HepG2 (cell line): ENCODE measurements around the gene CHMP1A. TPM values are rescaled to one million over a fixed set of nuclear protein-coding genes. Genes with fewer than 3 reads are reported as not detected.
A peak's percentile ranks its signal among the peaks of the same experiment; 100 is the strongest.

Experiments used
- ELF4 ChIP-seq: sonication (generic); formaldehyde crosslinking; IDR thresholded peaks from 2 replicates; pipeline ENCODE4 v1.5.0; 2020; ENCODE audit warnings: missing genetic modification reagents, mild to moderate bottlenecking, moderate library complexity, borderline replicate concordance
- GATAD2A ChIP-seq: IDR thresholded peaks from 2 replicates; pipeline ENCODE4 v1.6.1; 2016
- HDAC1 ChIP-seq: sonication (generic); formaldehyde crosslinking; IDR thresholded peaks from 2 replicates; pipeline ENCODE4 v1.5.1; 2020; ENCODE audit warnings: mild to moderate bottlenecking, missing genetic modification reagents
- IKZF1 ChIP-seq: fragments of 450-650 bp; IDR thresholded peaks from 2 replicates; pipeline ENCODE4 v1.7.1; 2016
- NFIC ChIP-seq: IDR thresholded peaks from 2 replicates; pipeline ENCODE4 v1.6.1; 2012; ENCODE audit warnings: mild to moderate bottlenecking, low read length, inconsistent platforms
- SMAD3 ChIP-seq: sonication (generic); formaldehyde crosslinking; IDR thresholded peaks from 2 replicates; pipeline ENCODE4 v1.4.0; 2020; ENCODE audit warnings: missing genetic modification reagents
- SP1 ChIP-seq, 2 experiments: fragments of 450-650 bp in 1 of 2; sonication (generic) in 1 of 2; formaldehyde crosslinking in 1 of 2; IDR thresholded peaks; 2 replicates each; pipeline versions ENCODE4 v1.4.0 to v1.6.1; 2016 to 2020; ENCODE audit warnings: missing genetic modification reagents in 1 of 2
- THAP8 ChIP-seq: sonication (generic); formaldehyde crosslinking; IDR thresholded peaks from 2 replicates; pipeline ENCODE4 v1.5.1; 2020; ENCODE audit warnings: missing genetic modification reagents, mild to moderate bottlenecking, borderline replicate concordance
- ZBTB4 ChIP-seq: sonication (generic); formaldehyde crosslinking; IDR thresholded peaks from 2 replicates; pipeline ENCODE4 v1.4.0; 2020; ENCODE audit warnings: missing genetic modification reagents, mild to moderate bottlenecking, borderline replicate concordance
- ZNF775 ChIP-seq: sonication (generic); formaldehyde crosslinking; IDR thresholded peaks from 2 replicates; pipeline ENCODE4 v1.4.0; 2020; ENCODE audit warnings: missing genetic modification reagents, mild to moderate bottlenecking, moderate library complexity, borderline replicate concordance
- polyA plus RNA-seq, 8 experiments: library from polyadenylated mRNA; depleted of rRNA in 3 of 8; stranded (reverse) in 7 of 8; unstranded in 1 of 8; fragments of >200 nt; fragmentation: Illumina TruSeq in 4 of 8; extraction: Trizol in 4 of 8; gene quantifications; 2 replicates each; pipeline versions ENCODE4 v1.2.1 to v1.2.3, GENCODE V29; 2011 to 2016; ENCODE audit warnings: low read depth in 4 of 8, missing spikeins in 1 of 8, mixed read lengths in 1 of 8; ENCODE audit not compliant: insufficient read depth in 1 of 8
- total RNA-seq, 5 experiments: library from RNA; depleted of rRNA; stranded (reverse); fragments of >200 nt; fragmentation: Illumina TruSeq; extraction: Trizol; gene quantifications; 2 replicates each; pipeline ENCODE4 v1.2.3, GENCODE V29; 2016; ENCODE audit warnings: low read depth in 1 of 5
- TF ChIP-seq, protein P1 (sequence below): IDR thresholded peaks from 2 replicates; pipeline ENCODE4 v1.6.1; 2016; ENCODE audit warnings: low read depth, missing genetic modification reagents, missing compliant biosample characterization
- TF ChIP-seq, protein P2 (sequence below): sonication (generic); formaldehyde crosslinking; IDR thresholded peaks from 2 replicates; pipeline ENCODE4 v1.5.0; 2020; ENCODE audit warnings: missing genetic modification reagents, mild to moderate bottlenecking, borderline replicate concordance
- TF ChIP-seq, protein P3 (sequence below): sonication (generic); formaldehyde crosslinking; IDR thresholded peaks from 2 replicates; pipeline ENCODE4 v1.4.0; 2020; ENCODE audit warnings: mild to moderate bottlenecking, missing genetic modification reagents
- TF ChIP-seq, protein P4 (sequence below): sonication (generic); formaldehyde crosslinking; IDR thresholded peaks from 2 replicates; pipeline ENCODE4 v1.4.0; 2020; ENCODE audit warnings: missing genetic modification reagents

The CHMP1A gene
- total and polyA plus RNA-seq, 2 of the 13 experiments (the other 11 are each of a cell fraction or from before 2014, with no cell fraction given), result 69.4 to 73.3 TPM

DNA sequence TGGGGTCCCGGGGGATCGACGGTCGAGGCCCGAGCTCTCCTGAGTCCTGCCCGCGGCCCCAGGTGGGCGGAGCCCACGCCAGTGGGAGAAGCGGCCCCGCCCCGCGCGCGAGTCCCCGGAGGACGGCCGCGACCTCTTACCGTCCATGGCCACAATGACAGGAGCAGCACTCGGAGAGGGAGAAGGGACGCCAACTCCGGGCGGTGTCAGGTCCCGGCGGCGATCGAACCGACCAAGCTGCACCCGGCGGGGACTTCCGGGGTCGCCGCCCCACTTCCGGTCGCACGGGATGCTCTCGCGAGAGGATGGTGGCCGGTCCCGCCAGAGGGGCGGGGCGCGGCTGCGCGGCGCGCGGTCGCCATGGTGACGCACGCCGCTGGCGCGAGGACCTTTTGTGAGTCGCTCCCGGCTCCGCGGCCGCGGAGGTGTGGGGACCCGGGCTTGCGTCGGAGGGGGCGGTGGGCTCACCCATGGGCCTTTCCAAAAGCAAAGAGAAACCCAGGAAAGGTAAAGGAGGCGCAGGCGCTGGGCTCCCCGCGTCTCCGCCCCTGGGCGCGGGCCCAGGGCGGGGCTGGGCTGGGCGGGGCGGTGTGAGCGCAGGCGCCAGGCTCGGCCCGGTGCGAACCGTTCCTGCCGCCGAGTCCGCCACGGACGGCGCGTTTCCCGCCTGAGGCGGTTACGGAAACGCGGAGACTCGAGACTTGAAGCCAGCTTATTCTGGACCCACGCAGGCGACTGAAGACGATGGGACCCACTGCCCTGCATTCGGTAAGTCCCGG lies at the start of gene CHMP1A, which contains the start of gene SPATA33 (continued):
- TF ChIP-seq, protein P1, sequence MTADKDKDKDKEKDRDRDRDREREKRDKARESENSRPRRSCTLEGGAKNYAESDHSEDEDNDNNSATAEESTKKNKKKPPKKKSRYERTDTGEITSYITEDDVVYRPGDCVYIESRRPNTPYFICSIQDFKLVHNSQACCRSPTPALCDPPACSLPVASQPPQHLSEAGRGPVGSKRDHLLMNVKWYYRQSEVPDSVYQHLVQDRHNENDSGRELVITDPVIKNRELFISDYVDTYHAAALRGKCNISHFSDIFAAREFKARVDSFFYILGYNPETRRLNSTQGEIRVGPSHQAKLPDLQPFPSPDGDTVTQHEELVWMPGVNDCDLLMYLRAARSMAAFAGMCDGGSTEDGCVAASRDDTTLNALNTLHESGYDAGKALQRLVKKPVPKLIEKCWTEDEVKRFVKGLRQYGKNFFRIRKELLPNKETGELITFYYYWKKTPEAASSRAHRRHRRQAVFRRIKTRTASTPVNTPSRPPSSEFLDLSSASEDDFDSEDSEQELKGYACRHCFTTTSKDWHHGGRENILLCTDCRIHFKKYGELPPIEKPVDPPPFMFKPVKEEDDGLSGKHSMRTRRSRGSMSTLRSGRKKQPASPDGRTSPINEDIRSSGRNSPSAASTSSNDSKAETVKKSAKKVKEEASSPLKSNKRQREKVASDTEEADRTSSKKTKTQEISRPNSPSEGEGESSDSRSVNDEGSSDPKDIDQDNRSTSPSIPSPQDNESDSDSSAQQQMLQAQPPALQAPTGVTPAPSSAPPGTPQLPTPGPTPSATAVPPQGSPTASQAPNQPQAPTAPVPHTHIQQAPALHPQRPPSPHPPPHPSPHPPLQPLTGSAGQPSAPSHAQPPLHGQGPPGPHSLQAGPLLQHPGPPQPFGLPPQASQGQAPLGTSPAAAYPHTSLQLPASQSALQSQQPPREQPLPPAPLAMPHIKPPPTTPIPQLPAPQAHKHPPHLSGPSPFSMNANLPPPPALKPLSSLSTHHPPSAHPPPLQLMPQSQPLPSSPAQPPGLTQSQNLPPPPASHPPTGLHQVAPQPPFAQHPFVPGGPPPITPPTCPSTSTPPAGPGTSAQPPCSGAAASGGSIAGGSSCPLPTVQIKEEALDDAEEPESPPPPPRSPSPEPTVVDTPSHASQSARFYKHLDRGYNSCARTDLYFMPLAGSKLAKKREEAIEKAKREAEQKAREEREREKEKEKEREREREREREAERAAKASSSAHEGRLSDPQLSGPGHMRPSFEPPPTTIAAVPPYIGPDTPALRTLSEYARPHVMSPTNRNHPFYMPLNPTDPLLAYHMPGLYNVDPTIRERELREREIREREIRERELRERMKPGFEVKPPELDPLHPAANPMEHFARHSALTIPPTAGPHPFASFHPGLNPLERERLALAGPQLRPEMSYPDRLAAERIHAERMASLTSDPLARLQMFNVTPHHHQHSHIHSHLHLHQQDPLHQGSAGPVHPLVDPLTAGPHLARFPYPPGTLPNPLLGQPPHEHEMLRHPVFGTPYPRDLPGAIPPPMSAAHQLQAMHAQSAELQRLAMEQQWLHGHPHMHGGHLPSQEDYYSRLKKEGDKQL, result 0 out of 2 replicates have a peak, but pooled peaks have one; percentile 36
- TF ChIP-seq HDAC1 (CRISPR knock-in tag), result peak; percentile 97
- no peak for TF ChIP-seq SMAD3 (CRISPR knock-in tag)
- TF ChIP-seq, protein P2, sequence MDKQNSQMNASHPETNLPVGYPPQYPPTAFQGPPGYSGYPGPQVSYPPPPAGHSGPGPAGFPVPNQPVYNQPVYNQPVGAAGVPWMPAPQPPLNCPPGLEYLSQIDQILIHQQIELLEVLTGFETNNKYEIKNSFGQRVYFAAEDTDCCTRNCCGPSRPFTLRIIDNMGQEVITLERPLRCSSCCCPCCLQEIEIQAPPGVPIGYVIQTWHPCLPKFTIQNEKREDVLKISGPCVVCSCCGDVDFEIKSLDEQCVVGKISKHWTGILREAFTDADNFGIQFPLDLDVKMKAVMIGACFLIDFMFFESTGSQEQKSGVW (CRISPR knock-in tag), result no peak
- peak; percentile 40; the same call in 1 of the 2 replicates for TF ChIP-seq THAP8 (CRISPR knock-in tag)
- TF ChIP-seq GATAD2A, result no peak; the same call in 1 of the 2 replicates
- no peak for TF ChIP-seq SP1 (IDR thresholded peaks at IDR 0.05)
- 0 out of 2 replicates have a peak, but pooled peaks have one; percentile 71 for TF ChIP-seq SP1 (CRISPR knock-in tag; IDR thresholded peaks at IDR 0.05)
- TF ChIP-seq IKZF1, result no peak
- TF ChIP-seq ZBTB4 (CRISPR knock-in tag), result no peak
- no peak for TF ChIP-seq ZNF775
- TF ChIP-seq, protein P3, sequence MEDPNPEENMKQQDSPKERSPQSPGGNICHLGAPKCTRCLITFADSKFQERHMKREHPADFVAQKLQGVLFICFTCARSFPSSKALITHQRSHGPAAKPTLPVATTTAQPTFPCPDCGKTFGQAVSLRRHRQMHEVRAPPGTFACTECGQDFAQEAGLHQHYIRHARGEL (CRISPR knock-in tag), result 0 out of 2 replicates have a peak, but pooled peaks have one; percentile 77
- TF ChIP-seq, protein P4, sequence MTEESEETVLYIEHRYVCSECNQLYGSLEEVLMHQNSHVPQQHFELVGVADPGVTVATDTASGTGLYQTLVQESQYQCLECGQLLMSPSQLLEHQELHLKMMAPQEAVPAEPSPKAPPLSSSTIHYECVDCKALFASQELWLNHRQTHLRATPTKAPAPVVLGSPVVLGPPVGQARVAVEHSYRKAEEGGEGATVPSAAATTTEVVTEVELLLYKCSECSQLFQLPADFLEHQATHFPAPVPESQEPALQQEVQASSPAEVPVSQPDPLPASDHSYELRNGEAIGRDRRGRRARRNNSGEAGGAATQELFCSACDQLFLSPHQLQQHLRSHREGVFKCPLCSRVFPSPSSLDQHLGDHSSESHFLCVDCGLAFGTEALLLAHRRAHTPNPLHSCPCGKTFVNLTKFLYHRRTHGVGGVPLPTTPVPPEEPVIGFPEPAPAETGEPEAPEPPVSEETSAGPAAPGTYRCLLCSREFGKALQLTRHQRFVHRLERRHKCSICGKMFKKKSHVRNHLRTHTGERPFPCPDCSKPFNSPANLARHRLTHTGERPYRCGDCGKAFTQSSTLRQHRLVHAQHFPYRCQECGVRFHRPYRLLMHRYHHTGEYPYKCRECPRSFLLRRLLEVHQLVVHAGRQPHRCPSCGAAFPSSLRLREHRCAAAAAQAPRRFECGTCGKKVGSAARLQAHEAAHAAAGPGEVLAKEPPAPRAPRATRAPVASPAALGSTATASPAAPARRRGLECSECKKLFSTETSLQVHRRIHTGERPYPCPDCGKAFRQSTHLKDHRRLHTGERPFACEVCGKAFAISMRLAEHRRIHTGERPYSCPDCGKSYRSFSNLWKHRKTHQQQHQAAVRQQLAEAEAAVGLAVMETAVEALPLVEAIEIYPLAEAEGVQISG, result peak; percentile 91
- peak; percentile 85; the same call in 1 of the 2 replicates for TF ChIP-seq ELF4 (CRISPR knock-in tag)
- no peak for TF ChIP-seq NFIC
